Left lung (tissue), 10 donors: ENCODE results near the gene NLRC3. TPM values are rescaled to one million over a fixed set of nuclear protein-coding genes. Genes with fewer than 3 reads are reported as not detected.

Experiments
- ATAC-seq: fragments of 200-7000 bp; cut with Tn5 transposase; one replicate; pipeline ENCODE4 v1.9.1; 2020; ENCODE audit warnings: moderate library complexity
- DNase-seq, 4 donors: peaks; one replicate each; pipeline ENCODE4 v3.0.0-alpha.2; 2013 to 2020
- H3K27ac ChIP-seq, 2 donors: fragments of 200-600 bp; sonication (generic) in 1 of 2; one replicate each; pipeline versions ENCODE4 v1.5.0 to v1.8.0; 2020 to 2021
- H3K27me3 ChIP-seq, 2 donors: fragments of 200-600 bp; sonication (generic) in 1 of 2; one replicate each; pipeline versions ENCODE4 v1.5.0 to v1.8.0; 2020 to 2021
- H3K36me3 ChIP-seq, 2 donors: fragments of 200-600 bp; sonication (generic) in 1 of 2; one replicate each; pipeline versions ENCODE4 v1.5.0 to v1.8.0; 2020 to 2021
- H3K4me1 ChIP-seq, 2 donors: fragments of 200-600 bp; one replicate each; pipeline ENCODE4 v1.8.0; 2021
- H3K4me3 ChIP-seq, 2 donors: fragments of 200-600 bp; sonication (generic) in 1 of 2; one replicate each; pipeline versions ENCODE4 v1.5.0 to v1.8.0; 2020 to 2021; ENCODE audit warnings: mild to moderate bottlenecking in 1 of 2
- H3K9me3 ChIP-seq, 2 donors: fragments of 200-600 bp; sonication (generic) in 1 of 2; one replicate each; pipeline versions ENCODE4 v1.5.0 to v1.8.0; 2020 to 2021
- CTCF ChIP-seq, 2 donors: fragments of 200-600 bp; sonication (generic) in 1 of 2; IDR thresholded peaks; one replicate each; pipeline versions ENCODE4 v1.5.0 to v1.8.0; 2021; ENCODE audit warnings: antibody characterized with exemption in 2 of 2
- intact Hi-C, 2 donors: fragments of 100-400 bp; cut with DNase I; formaldehyde crosslinking; loops; one replicate each; pipeline versions ENCODE4 v1.11.2 to v1.14.2; 2022
- polyA plus RNA-seq, 6 donors: library from polyadenylated mRNA; unstranded; fragments of 120-200 nt; gene quantifications; one replicate each; pipeline ENCODE4 v1.2.1, GENCODE V29; 2013; ENCODE audit not compliant: insufficient read length in 6 of 6
- total RNA-seq, 2 donors: library from RNA; stranded (reverse); fragmentation: NEBNext Ultra II Directional; extraction: Animal tissue kit (Norgen Biotek cat#: 25700); gene quantifications; one replicate each; pipeline ENCODE4 v1.2.1, GENCODE V29; 2021
- donor health status: DM: no; HTN: yes; CAD: no.
- donor health status: DM: no; HTN: no; CAD: no.

Gene NLRC3
- total and polyA plus RNA-seq, 8 donors: 1.9 to 4.5 (median 3.4) TPM

- H3K4me3 ChIP-seq: no peak overlapping the region
- DNase-seq (no peak), ATAC-seq (no peak)
- no peak for TF ChIP-seq CTCF (IDR thresholded peaks at IDR 0.05)
- peak overlapping the region in 1 of 2 donors; percentile 0 for H3K27ac ChIP-seq
- H3K27me3 ChIP-seq: peaks cover 0 to 32% of the 10 kb centered on the region in 2 donors
- H3K4me1 ChIP-seq: peaks cover 0 to 43% of the 10 kb centered on the region in 2 donors
- intact Hi-C loops: no loop called here
- no peaks in the 10 kb centered on the region for H3K9me3 ChIP-seq
- peaks cover 0 to 20% of the 10 kb centered on the region in 2 donors for H3K36me3 ChIP-seq
Observed at GRCh38 chr16:3578121-3578520, 918 bp upstream of the NLRC3 start.

GRCh38 chr16:3576211-3576610 lies 992 bp downstream of the NLRC3 start:
- H3K4me1 ChIP-seq: peaks cover 0 to 43% of the 10 kb centered on the region in 2 donors
- DNase-seq: peak in 1 of 4 donors; percentile 43
- peak overlapping the region in 1 of 2 donors; percentile 35 for H3K4me3 ChIP-seq
- peaks cover 0 to 3% of the 10 kb centered on the region in 2 donors for H3K9me3 ChIP-seq
- peaks cover 0 to 32% of the 10 kb centered on the region in 2 donors for H3K27me3 ChIP-seq
- peaks cover 0 to under 1% of the 10 kb centered on the region in 2 donors for H3K36me3 ChIP-seq
- no peak overlapping the region for H3K27ac ChIP-seq
- intact Hi-C loops: no loop called here
- ATAC-seq: no peak
- TF ChIP-seq CTCF (IDR thresholded peaks at IDR 0.05): no peak

- no peak for ATAC-seq
- Histone ChIP-seq H3K36me3 (no peaks in the 10 kb centered on the region), H3K27me3 (peaks cover 0 to 32% of the 10 kb centered on the region in 2 donors), H3K4me3 (peak overlapping the region in 1 of 2 donors; percentile 35), H3K4me1 (peaks cover 0 to 41% of the 10 kb centered on the region in 2 donors), H3K27ac (no peak overlapping the region), H3K9me3 (peaks cover 0 to 10% of the 10 kb centered on the region in 2 donors)
- TF ChIP-seq CTCF (IDR thresholded peaks at IDR 0.05): no peak
- intact Hi-C loops: no loop called here
- DNase-seq: peak in 1 of 4 donors; percentile 49
Observed at GRCh38 chr16:3575491-3575890, 1.7 kb downstream of the NLRC3 start.

DNA sequence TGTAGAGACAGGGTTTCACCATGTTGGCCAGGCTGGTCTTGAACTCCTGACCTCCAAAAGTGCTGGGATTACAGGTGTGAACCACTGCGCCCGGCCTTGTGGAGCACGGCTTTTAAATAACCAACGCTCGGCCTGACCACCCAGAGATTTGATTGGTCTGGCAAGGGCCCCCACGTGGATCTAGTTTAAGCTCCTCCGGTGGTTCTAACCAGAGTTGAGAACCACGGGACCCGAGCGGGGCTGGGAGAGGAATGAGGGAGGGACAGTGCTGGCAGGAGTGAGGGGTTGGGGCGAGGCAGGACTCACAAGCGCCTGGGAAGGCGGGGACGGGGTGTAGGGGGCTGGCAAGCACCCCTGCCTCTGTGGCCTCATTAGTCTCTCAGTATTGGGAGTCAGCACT lies 3.0 kb downstream of the NLRC3 start:
- Histone ChIP-seq H3K9me3 (peaks cover 0 to 19% of the 10 kb centered on the region in 2 donors), H3K4me1 (peaks cover 0 to 28% of the 10 kb centered on the region in 2 donors), H3K36me3 (no peaks in the 10 kb centered on the region), H3K27me3 (peaks cover 0 to 32% of the 10 kb centered on the region in 2 donors), H3K4me3 (no peak overlapping the region), H3K27ac (no peak overlapping the region)
- intact Hi-C loops: no loop called here
- DNase-seq (peak in 1 of 4 donors; percentile 63), ATAC-seq (no peak)
- TF ChIP-seq CTCF (IDR thresholded peaks at IDR 0.05): no peak

- H3K27ac ChIP-seq: no peak overlapping the region
- DNase-seq (peak in 1 of 4 donors; percentile 45), ATAC-seq (no peak)
- intact Hi-C loops: no loop called here
- peaks cover 0 to 19% of the 10 kb centered on the region in 2 donors for H3K4me1 ChIP-seq
- H3K27me3 ChIP-seq: peaks cover 0 to 26% of the 10 kb centered on the region in 2 donors
- no peaks in the 10 kb centered on the region for H3K36me3 ChIP-seq
- H3K9me3 ChIP-seq: peaks cover 0 to 19% of the 10 kb centered on the region in 2 donors
- no peak for TF ChIP-seq CTCF (IDR thresholded peaks at IDR 0.05)
- H3K4me3 ChIP-seq: no peak overlapping the region
Observed at GRCh38 chr16:3573146-3573815, 3.9 kb downstream of the NLRC3 start.
